ENCODE data around the gene INPP4B.
A peak's percentile ranks its signal among the peaks of the same experiment; 100 is the strongest.

Gene INPP4B

GRCh38 chr4:142334931-142335330 lies 511.2 kb downstream of the INPP4B start:
- H3K36me3 Mint-ChIP-seq = peaks cover 29% of the 10 kb centered on the region
- no peaks in the 10 kb centered on the region for H3K9me3 Mint-ChIP-seq
- no peak overlapping the region for H3K27ac Mint-ChIP-seq

GRCh38 chr4:142331646-142332045 lies 514.5 kb downstream of the INPP4B start:
- Mint-ChIP-seq H3K36me3 (peaks cover 24% of the 10 kb centered on the region), H3K4me3 (no peak overlapping the region), H3K9me3 (no peaks in the 10 kb centered on the region), H3K27ac (peak overlapping the region; percentile 30), H3K27me3 (no peaks in the 10 kb centered on the region), H3K4me1 (peaks cover 75% of the 10 kb centered on the region)

More at GRCh38 chr4:142334931-142335330, 511.2 kb downstream of the INPP4B start:
- H3K27me3 Mint-ChIP-seq = no peaks in the 10 kb centered on the region
- H3K4me1 Mint-ChIP-seq = peaks cover 65% of the 10 kb centered on the region
- no peak overlapping the region for H3K4me3 Mint-ChIP-seq

DNA sequence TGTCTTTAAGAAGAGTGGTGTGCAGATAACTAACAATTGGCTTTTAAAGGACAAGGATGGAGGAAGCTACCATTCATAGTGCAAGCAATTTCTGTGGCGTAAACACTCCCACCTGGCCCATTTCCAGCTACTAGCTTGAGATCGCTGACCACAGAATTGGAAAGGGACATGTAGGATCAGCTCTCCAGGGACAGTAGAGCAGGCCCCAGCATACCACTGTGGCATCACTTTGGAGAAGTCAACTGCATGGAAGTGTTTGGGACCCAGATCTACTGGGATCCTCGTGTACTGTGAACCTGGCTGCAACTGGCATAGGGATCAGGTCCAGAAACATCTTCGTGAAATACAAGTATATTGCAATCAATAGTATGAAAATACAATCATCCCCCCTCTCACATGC lies 515.0 kb downstream of the INPP4B start:
- peaks cover 77% of the 10 kb centered on the region for H3K4me1 Mint-ChIP-seq
- no peaks in the 10 kb centered on the region for H3K27me3 Mint-ChIP-seq
- H3K36me3 Mint-ChIP-seq = peaks cover 23% of the 10 kb centered on the region
- H3K4me3 Mint-ChIP-seq = no peak overlapping the region
- no peaks in the 10 kb centered on the region for H3K9me3 Mint-ChIP-seq
- no peak overlapping the region for H3K27ac Mint-ChIP-seq

GRCh38 chr4:142330311-142330710 lies 515.8 kb downstream of the INPP4B start:
- peaks cover 20% of the 10 kb centered on the region for H3K36me3 Mint-ChIP-seq
- H3K4me3 Mint-ChIP-seq = no peak overlapping the region
- H3K27ac Mint-ChIP-seq = peak overlapping the region; percentile 80
- H3K9me3 Mint-ChIP-seq = no peaks in the 10 kb centered on the region
- H3K27me3 Mint-ChIP-seq = no peaks in the 10 kb centered on the region
- H3K4me1 Mint-ChIP-seq = peaks cover 79% of the 10 kb centered on the region

DNA sequence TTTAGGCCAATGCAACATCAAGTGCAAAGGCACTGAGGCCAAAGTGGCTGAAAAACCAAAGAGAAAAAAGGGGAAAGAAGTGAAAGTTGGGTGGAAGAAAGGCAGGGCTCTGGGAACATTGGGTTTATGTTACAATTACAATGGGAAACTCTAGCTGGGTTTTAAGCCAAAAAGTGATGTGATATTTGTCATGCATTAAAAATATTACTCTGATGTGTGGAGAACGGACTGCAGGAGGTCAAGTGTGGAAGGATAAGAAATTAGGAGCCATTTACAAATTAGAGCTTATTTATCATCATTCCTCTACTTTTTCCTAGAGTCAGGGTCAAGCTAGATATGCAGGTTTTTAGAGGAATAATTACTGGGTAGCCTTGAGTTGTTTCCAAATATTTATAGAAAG lies 516.8 kb downstream of the INPP4B start:
- peak overlapping the region; percentile 81 for H3K27ac Mint-ChIP-seq
- H3K4me1 Mint-ChIP-seq = peaks cover 81% of the 10 kb centered on the region
- H3K36me3 Mint-ChIP-seq = peaks cover 16% of the 10 kb centered on the region
- H3K4me3 Mint-ChIP-seq = no peak overlapping the region
- H3K9me3 Mint-ChIP-seq = no peaks in the 10 kb centered on the region
- no peaks in the 10 kb centered on the region for H3K27me3 Mint-ChIP-seq

DNA sequence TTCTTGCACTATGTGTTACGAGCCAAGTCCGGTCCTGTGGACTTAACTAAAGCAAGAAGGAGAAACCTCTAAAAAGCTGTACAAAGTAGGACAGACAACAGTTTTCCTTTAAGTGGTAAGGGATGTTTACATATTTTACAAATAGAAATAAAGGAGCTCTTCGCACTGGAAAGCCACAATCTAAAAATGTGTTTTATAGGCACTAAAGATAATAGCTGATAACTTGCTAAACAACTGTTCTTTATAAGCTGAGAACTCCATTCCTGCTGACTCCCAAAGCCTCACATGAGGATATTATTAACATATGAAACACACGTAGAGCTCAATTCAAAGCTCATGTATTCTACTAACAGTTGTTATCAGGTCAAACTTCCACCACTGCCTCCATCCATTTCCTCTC lies 519.9 kb downstream of the INPP4B start:
- Mint-ChIP-seq H3K4me3 (no peak overlapping the region), H3K36me3 (peaks cover 23% of the 10 kb centered on the region), H3K27me3 (no peaks in the 10 kb centered on the region), H3K4me1 (peaks cover 82% of the 10 kb centered on the region), H3K9me3 (no peaks in the 10 kb centered on the region), H3K27ac (peak overlapping the region; percentile 80)

DNA sequence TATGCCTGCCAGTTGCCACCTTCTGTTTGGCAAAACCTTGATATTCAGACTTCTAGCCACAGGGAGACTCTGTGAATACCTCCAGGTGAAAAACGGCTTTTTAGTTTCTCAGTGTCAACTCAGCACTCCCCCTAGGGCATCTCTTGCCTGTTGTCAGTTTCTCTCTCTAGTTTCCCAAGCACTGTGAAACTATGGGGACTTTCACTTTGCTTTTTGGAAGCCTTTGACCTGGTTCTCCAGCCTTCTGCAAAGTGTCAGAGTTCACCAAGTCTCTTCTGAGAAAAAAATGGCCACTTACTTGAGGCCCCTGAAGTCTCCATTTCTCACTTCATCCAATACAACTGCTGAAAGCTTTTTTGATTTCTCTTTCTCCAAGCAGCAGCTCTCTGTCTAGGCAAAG lies 521.5 kb downstream of the INPP4B start:
- peaks cover 27% of the 10 kb centered on the region for H3K36me3 Mint-ChIP-seq
- peak overlapping the region; percentile 53 for H3K27ac Mint-ChIP-seq
- no peak overlapping the region for H3K4me3 Mint-ChIP-seq
- peaks cover 84% of the 10 kb centered on the region for H3K4me1 Mint-ChIP-seq
- no peaks in the 10 kb centered on the region for H3K27me3 Mint-ChIP-seq
- H3K9me3 Mint-ChIP-seq = no peaks in the 10 kb centered on the region

- Mint-ChIP-seq H3K4me3 (no peak overlapping the region), H3K27me3 (no peaks in the 10 kb centered on the region), H3K36me3 (peaks cover 29% of the 10 kb centered on the region), H3K4me1 (peaks cover 85% of the 10 kb centered on the region), H3K9me3 (peaks cover 4% of the 10 kb centered on the region), H3K27ac (no peak overlapping the region)
Observed at GRCh38 chr4:142322996-142323395, 523.1 kb downstream of the INPP4B start.

GRCh38 chr4:142318280-142318679 lies 527.8 kb downstream of the INPP4B start:
- Mint-ChIP-seq H3K9me3 (peaks cover 10% of the 10 kb centered on the region), H3K27me3 (no peaks in the 10 kb centered on the region), H3K27ac (peak overlapping the region; percentile 77), H3K4me1 (peaks cover 86% of the 10 kb centered on the region), H3K36me3 (peaks cover 34% of the 10 kb centered on the region), H3K4me3 (no peak overlapping the region)

- peaks cover 96% of the 10 kb centered on the region for H3K4me1 Mint-ChIP-seq
- H3K27ac Mint-ChIP-seq = peak overlapping the region; percentile 48
- H3K27me3 Mint-ChIP-seq = no peaks in the 10 kb centered on the region
- H3K4me3 Mint-ChIP-seq = peak overlapping the region; percentile 19
- peaks cover 10% of the 10 kb centered on the region for H3K9me3 Mint-ChIP-seq
- H3K36me3 Mint-ChIP-seq = peaks cover 44% of the 10 kb centered on the region
Observed at GRCh38 chr4:142316913-142317312, 529.2 kb downstream of the INPP4B start.

GRCh38 chr4:142316025-142316424 lies 530.1 kb downstream of the INPP4B start:
- Mint-ChIP-seq H3K27me3 (no peaks in the 10 kb centered on the region), H3K9me3 (peaks cover 10% of the 10 kb centered on the region), H3K36me3 (peaks cover 40% of the 10 kb centered on the region), H3K4me1 (peaks cover 96% of the 10 kb centered on the region), H3K27ac (peak overlapping the region; percentile 43), H3K4me3 (no peak overlapping the region)

DNA sequence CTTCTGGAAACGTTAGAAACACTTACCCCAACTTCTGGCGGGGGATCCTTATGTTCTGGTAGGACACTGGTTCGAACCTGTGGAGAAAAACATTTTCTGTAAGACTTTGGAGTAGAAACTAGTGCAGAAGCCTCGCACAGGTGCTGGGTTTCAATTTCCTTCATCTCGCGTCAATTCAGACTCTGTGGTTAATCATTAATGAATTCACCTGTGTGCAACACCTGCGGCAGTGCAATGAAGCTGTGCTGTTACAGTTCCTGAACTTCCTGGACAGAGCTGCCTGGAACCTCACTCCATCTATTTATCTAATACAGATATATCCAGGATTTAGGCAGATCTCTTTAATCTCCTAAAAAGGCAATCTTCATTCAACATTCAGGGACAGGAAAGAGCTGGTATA lies 531.4 kb downstream of the INPP4B start:
- peak overlapping the region; percentile 61 for H3K4me3 Mint-ChIP-seq
- H3K36me3 Mint-ChIP-seq = peaks cover 39% of the 10 kb centered on the region
- no peaks in the 10 kb centered on the region for H3K27me3 Mint-ChIP-seq
- H3K4me1 Mint-ChIP-seq = peaks cover 88% of the 10 kb centered on the region
- H3K9me3 Mint-ChIP-seq = peaks cover 10% of the 10 kb centered on the region
- H3K27ac Mint-ChIP-seq = peak overlapping the region; percentile 84

DNA sequence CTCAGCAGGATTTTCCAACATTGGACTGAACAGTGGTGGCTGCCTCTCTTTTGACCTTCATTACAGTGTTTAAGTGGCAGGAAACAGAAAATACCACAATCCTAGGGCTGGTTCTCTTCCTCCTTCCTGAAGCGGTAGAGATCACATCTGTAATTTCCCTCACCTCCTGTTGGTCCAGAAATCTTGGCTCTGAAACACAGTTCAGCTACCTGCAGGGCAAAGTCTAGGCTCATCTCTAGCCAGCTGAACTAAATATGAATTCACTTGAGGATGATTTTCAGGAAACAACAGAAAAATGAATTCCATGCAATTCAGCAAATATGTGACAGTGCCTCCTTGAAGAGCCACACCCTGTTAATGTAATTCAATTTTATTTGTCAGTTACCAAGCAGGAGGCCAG lies 531.9 kb downstream of the INPP4B start:
- peaks cover 88% of the 10 kb centered on the region for H3K4me1 Mint-ChIP-seq
- no peaks in the 10 kb centered on the region for H3K27me3 Mint-ChIP-seq
- peak overlapping the region; percentile 26 for H3K4me3 Mint-ChIP-seq
- H3K36me3 Mint-ChIP-seq = peaks cover 39% of the 10 kb centered on the region
- peaks cover 10% of the 10 kb centered on the region for H3K9me3 Mint-ChIP-seq
- peak overlapping the region; percentile 84 for H3K27ac Mint-ChIP-seq

DNA sequence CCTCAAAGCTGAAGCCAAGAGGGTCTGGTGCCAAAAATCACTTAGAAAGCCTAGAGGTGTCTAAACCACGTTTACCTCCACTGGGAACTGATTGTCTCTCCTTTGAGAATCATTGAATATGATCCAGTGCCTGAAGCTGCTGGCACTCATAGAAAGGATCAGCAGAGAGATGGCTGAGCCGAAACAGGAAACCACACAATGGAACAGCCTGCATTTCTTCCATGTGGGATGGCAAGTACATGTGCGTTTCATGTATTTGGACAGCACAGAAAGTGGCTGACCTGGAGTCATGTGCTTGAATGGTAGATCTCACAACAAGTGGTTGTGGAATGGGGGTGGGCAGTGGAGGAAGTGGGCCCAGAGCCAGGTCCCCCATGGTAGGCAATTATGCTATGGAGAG lies 533.7 kb downstream of the INPP4B start:
- H3K27me3 Mint-ChIP-seq = no peaks in the 10 kb centered on the region
- no peak overlapping the region for H3K4me3 Mint-ChIP-seq
- peak overlapping the region; percentile 64 for H3K27ac Mint-ChIP-seq
- H3K36me3 Mint-ChIP-seq = peaks cover 35% of the 10 kb centered on the region
- H3K4me1 Mint-ChIP-seq = peaks cover 78% of the 10 kb centered on the region
- peaks cover 6% of the 10 kb centered on the region for H3K9me3 Mint-ChIP-seq

DNA sequence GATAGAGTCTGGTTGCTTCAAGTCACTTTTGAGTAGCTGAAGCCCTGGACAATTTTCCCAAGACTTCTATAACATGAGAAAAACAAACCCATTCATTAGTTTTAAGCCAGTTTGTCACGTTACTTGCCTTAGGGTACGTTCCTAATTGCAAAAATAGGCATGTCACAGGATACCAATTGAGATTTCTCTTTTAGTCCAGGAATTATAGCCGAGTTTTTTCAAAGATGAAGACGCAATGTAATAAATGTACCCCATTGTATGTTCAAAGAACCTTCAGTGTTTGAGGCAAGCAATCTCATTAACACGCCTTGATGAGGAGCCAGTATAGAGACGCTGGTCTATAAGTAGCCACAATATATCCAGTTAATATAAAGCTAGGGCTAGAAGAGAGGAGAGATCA lies 534.2 kb downstream of the INPP4B start:
- no peaks in the 10 kb centered on the region for H3K27me3 Mint-ChIP-seq
- no peak overlapping the region for H3K27ac Mint-ChIP-seq
- H3K4me3 Mint-ChIP-seq = no peak overlapping the region
- peaks cover 78% of the 10 kb centered on the region for H3K4me1 Mint-ChIP-seq
- peaks cover 2% of the 10 kb centered on the region for H3K9me3 Mint-ChIP-seq
- H3K36me3 Mint-ChIP-seq = peaks cover 35% of the 10 kb centered on the region

DNA sequence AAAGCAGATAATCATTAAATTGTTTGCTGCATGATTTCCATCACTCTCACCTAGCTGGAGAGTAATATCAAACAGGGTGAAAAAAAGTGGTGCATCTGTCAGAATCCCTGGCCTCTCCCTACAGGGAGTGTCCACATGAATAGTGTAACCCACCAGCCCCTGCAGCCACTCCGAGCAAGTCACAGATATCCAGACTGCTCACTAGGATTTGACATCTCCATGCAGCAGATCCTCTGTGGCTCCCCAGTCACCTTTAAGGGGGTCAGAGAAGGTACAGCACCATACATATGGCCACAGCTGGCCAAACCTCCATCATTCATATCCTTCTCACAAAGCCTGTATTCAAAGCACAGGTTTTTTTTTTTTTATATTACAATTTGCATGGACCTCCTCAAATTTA lies 536.3 kb downstream of the INPP4B start:
- H3K4me3 Mint-ChIP-seq = no peak overlapping the region
- H3K4me1 Mint-ChIP-seq = peaks cover 79% of the 10 kb centered on the region
- H3K36me3 Mint-ChIP-seq = peaks cover 34% of the 10 kb centered on the region
- peak overlapping the region; percentile 70 for H3K27ac Mint-ChIP-seq
- H3K9me3 Mint-ChIP-seq = no peaks in the 10 kb centered on the region
- no peaks in the 10 kb centered on the region for H3K27me3 Mint-ChIP-seq

GRCh38 chr4:142307857-142308256 lies 538.2 kb downstream of the INPP4B start:
- H3K4me1 Mint-ChIP-seq = peaks cover 79% of the 10 kb centered on the region
- H3K9me3 Mint-ChIP-seq = no peaks in the 10 kb centered on the region
- H3K4me3 Mint-ChIP-seq = no peak overlapping the region
- H3K27ac Mint-ChIP-seq = no peak overlapping the region
- H3K36me3 Mint-ChIP-seq = peaks cover 31% of the 10 kb centered on the region
- no peaks in the 10 kb centered on the region for H3K27me3 Mint-ChIP-seq

Measured in activated naive CD4-positive, alpha-beta T cell treated with anti-CD3 and anti-CD28 coated beads, Interleukin-2, amount 50 U/mL, for 24 hours (primary cell).